Tongue (tissue), 2 donors: ENCODE results near the gene ALAS1. TPM values are rescaled to one million over a fixed set of nuclear protein-coding genes. Genes with fewer than 3 reads are reported as not detected.

Experiments
- DNase-seq: peaks from one replicate; pipeline ENCODE4 v3.0.0-alpha.2; 2015
- total RNA-seq: library from RNA; depleted of rRNA; stranded (reverse); fragments of >200 nt; gene quantifications from one replicate; pipeline ENCODE4 v1.2.3, GENCODE V29; 2014

Gene ALAS1
- total RNA-seq, 1 donor from 2014 or later, result 40.7 TPM

- no peak for DNase-seq
These were observed 23.2 kb downstream of the ALAS1 start for GRCh38 chr3:52221141-52221562.

- no peak for DNase-seq
These were observed 23.8 kb downstream of the ALAS1 start for GRCh38 chr3:52221563-52222318.

DNA sequence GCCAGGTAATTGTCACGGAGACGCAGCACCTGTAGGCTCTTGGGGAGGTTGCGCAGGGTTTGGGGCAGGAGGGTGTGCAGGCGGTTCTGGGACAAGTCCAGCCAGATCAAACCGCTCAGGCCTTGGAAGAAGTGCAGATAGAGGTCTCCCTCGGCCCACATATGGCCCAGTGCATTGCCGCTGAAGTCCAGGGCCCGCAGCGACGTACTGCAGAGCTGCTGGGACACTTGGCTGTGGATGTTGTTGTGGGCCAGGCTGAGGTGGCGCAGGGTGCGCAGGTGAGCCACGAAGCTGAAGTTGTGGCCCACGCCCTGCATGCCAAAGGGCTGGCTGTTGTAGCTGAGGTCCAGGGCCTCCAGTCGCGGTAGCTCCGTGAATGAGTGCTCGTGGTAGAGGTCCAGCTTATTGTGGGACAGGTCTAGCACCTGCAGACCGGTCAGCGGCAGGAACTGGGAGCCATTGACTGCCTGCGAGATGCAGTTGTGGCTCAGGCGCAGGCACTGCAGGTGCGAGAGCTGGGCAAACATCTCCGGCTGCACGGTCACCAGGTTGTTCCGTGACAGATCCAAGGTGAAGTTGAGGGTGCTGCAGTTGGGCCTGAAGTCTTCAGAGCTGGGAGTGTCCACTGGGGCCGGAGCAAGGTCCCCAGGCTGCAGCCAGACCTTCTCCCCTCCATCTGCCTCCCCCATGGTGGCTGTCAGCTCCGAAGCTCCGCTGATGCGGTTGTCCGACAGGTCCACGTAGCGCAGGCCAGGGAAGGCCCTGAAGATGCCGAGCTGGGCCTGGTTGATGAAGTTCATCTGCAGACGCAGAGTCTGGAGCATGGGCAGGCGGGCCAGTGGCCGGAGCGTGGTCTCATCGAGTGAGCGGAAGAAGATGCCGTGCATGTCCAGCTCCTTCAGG lies 24.6 kb downstream of the ALAS1 start:
- no peak for DNase-seq

DNA sequence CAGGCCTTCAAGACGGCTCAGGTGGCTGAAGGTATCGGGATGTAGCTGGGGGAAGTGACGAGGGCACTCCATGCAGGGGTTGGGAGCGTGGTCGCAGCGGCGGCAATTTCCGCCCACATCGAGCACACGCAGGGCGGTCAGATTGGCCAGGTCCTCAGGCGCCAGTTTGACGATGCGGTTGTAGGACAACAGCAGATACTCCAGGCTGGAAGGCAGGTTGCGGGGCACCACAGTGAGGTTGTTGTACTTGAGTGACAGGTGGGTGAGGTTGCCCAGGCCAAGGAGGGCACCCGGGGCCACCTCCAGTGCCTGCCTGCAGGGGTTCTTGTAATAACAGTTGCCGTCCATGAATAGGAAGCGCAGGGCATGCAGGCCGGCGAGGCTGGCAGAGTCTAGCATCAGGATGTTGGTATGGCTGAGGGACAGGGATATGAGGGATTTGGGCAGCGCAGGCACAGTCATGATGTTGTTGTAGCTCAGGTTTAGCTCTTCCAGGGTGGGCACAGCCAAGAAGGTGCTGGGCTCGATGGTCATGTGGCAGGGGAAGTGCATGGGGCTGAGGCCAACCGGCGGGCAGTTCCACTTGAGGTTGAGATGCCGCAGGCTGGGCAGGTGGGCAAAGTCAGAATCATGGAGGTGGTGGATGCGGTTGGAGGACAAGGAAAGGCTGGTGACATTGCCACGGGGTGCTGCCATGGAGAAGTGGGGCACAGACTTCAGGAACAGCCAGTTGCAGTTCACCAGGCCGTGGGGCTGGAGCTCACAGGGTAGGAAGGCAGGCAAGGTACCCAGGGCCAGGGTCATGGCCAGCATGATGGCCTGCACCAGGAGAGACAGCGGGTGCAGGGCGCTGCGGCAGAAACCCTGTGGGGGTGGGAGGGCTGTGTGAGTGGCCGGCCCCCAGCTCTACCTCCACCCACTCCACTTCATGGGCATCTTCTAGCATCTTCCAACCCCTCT lies 25.8 kb downstream of the ALAS1 start:
- DNase-seq, result no peak

- no peak for DNase-seq
These were observed 27.7 kb downstream of the ALAS1 start, which contains the start of gene TLR9 for GRCh38 chr3:52225452-52226228. Gene TLR9 (minus strand): TSS chr3:52225645. CDS start chr3:52225529, 116 bp downstream.

DNA sequence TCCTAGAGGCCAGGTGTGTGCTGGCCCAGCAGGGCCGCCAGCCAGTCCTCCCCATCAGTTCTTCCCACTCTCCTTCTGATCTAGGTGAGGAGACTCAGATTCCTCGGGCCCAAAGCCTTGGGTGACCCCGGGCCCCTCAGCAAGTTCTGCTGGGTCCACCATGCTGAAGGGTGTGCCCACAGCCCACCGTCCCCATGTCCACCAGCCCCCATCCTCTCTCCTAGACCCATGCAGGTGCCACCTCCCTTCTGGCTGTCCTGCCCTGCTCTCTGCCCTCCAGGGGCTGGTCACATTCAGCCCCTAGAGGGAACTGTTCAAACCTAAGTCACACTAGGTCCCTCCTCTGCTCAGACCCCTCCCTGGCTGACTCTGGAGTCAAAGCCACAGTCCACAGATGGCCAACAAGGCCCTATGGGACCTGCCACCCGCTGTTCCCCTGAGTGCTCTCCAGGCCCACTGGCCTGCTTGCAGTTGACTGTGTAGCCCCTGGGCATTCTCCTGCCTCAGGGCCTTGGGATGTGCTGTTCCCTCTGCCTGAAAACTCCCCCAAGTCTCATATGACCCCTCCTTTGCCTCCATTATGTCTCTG lies 28.4 kb downstream of the ALAS1 start:
- DNase-seq, result no peak

DNA sequence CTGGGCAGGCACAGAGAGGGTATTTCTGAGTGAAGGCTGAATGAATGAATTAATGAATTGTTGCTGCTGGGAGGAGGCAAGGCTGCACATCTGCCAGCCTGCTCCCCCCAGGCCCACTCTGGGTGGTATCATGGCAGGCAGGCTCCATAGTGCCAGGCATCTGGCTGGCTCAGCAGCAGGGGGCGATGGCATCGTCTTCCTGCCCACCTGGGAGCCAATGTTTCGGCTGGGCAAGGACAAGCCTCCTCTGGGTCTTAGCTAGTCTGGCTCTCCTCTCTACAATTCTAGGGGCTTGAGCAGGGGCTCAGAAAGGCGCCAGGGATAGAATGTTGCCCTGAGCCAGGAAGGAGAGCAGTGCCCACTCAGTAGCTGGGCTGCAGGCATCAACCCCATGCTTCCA lies 29.2 kb downstream of the ALAS1 start:
- no peak for DNase-seq

GRCh38 chr3:52227766-52228165 lies 29.8 kb downstream of the ALAS1 start:
- DNase-seq, result no peak

DNA sequence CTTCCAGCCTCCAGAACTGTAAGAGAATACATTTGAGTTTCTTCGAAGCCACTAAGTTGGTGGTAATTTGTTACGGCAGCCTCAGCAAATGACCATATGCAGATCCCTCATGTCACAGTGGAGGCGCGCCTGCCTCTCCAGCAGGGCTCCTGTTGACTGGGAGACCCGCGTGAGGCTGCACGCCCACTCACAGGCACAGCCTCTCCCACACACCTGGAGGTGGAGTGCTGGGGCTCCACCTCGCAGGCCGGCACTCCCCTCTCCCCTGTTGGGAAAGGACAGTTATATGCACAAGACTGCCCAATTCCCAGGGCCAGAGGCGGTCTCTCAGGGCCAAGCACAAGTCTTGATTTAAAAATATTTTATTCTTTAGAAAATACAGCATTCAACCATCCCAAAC lies 30.3 kb downstream of the ALAS1 start:
- DNase-seq, result no peak

DNA sequence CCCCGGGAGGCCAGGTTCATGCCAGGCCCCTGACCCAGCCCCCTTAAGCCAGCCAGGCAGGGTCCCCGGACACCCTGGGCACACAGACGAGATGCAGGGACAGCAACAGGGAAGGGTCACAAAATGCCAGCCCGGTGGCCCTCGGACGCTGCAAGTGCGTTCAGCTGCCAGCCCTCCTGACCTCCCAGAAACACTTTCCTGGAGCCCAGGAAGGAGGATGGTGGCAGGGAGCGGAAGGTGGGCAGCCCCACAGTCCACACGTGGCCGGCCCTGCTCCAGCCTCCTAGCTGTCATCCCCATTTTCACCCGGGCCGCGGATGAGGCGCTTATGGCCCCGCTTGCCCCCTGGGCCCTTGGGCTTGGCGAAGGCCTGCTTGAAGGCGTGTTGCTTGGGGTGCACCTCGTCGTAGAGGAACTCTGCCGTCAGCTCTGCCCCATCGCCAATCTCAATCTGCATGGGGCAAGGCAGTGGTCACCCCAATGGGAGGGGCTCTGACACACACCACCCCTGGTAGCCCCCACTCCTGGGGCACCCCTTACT lies 30.9 kb downstream of the ALAS1 start:
- no peak for DNase-seq

- DNase-seq, result no peak
These were observed 31.7 kb downstream of the ALAS1 start for GRCh38 chr3:52229656-52230055.

DNA sequence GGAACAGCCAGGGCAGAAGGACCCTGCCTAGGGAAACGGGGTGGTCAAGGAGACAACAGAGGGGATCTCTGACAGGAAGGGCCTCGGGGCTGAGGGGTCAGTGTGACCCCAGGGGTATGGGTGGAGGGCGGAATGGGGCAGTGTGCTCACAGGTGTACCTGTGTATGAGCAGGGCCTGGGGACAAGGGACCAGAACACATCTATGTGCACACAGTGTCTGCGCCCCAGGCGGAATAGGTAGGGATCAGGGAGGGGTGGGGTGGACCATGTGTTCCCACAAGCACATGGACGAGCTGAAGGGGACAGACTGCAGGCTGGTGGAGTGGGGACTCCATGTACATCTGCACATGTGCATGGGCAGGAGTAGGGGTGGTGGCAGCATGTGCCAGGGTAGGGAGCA lies 32.5 kb downstream of the ALAS1 start:
- DNase-seq, result no peak

DNA sequence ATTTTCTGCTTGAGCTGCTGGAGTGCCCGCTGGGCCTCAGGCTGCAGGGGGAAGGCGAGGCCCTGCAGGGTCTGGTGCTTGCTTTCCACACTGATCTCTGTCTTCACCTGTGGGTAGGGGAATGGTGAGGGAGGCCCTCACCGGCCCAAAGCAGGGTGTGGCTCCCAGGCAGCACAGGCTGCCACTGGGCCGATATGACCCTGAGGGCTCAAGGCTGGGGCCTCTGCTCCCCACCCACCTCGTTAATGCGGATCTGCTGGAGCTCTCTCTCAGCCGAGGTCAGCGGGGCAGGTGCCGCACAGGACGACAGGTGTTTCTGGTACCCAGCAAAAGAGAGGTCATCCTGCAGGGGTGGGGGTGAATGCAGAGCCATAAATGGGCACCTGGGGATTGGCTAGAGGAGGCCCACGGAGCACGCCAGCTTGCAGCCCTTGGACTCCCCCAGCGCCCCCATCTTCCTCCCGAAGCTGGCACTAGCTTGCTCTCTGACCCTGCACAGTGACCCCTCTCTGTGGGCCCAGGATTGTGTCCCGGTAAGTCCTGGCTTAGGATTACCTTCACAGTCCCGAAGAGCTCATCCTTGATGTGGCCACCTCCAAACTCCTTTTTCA lies 33.0 kb downstream of the ALAS1 start:
- DNase-seq, result no peak

- DNase-seq, result peak; percentile 58
These were observed 33.7 kb downstream of the ALAS1 start for GRCh38 chr3:52231502-52232278.

DNA sequence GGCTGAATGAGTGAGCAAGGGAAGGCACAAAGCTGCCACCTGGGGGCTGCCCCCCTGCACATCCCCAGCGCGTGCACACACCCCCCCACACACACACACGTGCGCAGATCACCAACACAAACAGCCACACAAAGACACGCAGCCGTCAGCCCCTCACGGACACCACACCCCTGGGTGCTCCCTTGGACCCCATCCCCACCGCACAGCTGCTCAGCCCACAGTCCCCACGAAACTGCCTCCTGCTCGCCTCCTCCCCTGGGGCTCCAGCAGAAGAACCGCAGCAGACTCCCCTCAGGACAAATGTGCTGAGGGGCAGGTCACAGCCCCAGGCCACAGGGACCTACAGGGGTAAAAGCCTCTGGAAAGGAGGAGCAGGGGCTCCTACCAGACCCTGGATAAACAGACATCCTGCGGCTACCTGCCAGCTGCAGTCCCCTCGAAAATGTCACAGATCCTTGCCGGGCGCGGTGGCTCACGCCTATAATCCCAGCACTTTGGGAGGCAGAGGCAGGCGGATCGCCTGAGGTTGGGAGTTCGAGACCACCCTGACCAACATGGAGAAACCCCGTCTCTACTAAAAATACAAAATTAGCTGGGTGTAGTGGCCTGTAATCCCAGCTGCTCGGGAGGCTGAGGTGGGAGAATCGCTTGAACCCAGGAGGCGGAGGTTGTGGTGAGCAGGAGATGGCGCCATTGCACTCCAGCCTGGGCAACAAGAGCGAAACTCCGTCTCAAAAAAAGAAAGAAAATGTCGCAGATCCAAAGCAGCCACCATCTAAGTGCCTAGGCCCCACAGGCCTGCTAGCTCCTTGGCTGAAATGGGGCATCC lies 34.5 kb downstream of the ALAS1 start:
- no peak for DNase-seq

DNA sequence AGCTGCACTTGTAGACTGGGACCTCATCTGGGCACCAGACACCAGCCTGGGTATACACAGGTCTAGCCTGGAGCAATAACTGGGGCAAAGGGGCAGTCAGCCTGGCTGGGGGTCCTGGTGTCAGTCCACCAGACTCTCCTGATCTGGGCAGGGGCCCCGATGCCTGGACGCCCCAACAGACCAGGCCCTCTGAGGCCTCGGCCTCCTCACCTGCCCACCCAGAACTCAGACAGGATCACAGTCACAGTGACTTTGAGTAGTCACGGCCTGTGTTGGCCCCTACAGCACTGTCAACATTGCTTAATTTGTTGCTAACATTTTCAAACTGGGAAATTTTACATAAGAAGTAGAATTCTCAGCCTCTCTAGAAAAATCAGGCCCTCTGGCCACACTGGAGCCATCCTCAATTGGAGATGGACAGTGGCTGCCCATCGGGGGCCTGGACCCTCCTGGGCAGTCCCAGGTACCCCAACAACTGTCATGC lies 35.2 kb downstream of the ALAS1 start:
- DNase-seq, result no peak

DNA sequence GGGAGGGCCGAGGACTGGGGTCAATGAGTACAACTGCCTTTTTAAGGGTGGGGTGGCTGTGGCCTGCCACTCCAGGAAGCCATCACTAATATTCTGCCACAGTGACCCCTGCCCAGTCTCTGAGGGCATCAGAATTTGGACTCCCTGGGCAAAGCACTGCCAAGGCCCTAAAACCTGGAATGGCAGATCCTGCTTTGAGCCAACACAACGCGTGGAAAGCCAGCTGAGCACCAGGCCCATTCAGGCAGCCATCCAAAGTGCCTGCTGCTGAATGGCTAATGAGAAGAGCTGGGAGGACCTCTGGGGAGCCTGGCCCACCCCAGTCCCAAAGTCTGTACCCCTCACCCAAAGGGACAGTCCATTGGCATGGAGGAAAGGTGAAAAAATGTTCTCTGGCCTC lies 36.0 kb downstream of the ALAS1 start:
- peak; percentile 33 for DNase-seq
